Cerebellar cortex (tissue), 1 donor: ENCODE results near the gene KRT79.
A peak's percentile ranks its signal among the peaks of the same experiment; 100 is the strongest.
"Not testable (repeated sequence)": the region's sequence is repeated elsewhere in the genome, so short reads cannot be mapped to it uniquely, and the experiment has no call there.

Experiments
- DNase-seq: peaks from one replicate; pipeline ENCODE4 v3.0.0-alpha.2; 2015; ENCODE audit warnings: low spot score

Gene KRT79

DNA sequence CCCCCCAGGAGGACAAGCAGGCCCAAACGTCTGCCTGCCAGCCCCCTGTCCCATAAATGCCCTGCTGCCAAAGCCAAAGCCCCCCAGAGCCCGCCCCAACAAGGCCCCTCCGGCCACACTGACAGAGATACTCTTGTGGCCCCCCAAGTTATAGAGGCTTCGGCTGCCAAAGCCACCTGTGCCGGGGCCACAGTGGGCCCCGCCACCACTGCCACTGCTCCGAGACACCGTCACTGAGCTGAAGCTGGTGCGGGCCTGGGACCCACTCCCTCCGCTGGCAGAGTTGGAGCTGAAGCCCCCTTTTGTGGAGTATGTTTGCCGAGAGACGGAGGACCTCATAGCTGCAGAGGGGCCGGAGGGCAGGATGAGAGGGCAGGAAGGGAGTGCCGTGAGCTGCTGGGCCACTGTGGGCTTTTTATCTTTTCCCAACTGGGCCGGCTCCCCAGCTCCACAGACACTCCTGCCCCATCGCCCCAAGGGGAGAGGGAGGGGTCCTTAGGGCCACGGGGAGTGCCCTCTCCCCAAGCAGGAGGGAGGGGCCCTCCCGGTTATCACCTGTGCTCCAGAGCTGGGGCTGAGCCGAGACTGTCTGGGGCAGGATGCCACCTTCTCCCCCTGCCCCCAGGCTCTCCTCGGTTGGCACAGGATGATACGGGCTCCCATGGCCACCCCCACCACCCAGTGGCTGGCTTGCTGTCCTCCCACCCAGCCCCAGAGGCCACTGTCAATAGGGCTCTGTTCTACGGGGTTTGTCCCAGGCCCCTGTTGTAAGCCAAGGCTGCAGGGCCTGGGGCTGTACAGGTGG lies at the start of gene KRT79:
TSS of gene KRT79 (minus strand) at position 390 of the 805 bp plus-strand sequence. CDS start at position 339, 51 bp downstream.
- DNase-seq = no peak

DNA sequence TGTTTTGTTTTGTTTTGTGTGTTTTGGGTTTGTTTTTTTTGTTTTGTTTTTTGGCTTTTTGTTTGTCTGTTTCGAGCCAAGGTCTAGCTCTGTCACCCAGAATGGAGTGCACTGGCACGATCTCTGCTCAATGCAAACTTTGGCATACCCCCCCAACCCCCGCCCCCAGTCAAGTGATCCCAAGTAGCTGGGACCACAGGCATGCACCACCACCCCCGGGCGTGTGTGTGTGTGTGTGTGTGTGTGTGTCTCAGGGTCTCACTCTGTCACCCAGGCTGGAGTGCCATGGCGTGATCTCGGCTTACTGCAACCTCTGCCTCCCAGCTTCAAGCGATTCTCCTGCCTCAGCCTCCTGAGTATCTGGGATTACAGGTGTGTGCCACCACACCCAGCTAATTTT lies 46.4 kb upstream of the KRT79 start:
- DNase-seq = not testable (repeated sequence)

DNA sequence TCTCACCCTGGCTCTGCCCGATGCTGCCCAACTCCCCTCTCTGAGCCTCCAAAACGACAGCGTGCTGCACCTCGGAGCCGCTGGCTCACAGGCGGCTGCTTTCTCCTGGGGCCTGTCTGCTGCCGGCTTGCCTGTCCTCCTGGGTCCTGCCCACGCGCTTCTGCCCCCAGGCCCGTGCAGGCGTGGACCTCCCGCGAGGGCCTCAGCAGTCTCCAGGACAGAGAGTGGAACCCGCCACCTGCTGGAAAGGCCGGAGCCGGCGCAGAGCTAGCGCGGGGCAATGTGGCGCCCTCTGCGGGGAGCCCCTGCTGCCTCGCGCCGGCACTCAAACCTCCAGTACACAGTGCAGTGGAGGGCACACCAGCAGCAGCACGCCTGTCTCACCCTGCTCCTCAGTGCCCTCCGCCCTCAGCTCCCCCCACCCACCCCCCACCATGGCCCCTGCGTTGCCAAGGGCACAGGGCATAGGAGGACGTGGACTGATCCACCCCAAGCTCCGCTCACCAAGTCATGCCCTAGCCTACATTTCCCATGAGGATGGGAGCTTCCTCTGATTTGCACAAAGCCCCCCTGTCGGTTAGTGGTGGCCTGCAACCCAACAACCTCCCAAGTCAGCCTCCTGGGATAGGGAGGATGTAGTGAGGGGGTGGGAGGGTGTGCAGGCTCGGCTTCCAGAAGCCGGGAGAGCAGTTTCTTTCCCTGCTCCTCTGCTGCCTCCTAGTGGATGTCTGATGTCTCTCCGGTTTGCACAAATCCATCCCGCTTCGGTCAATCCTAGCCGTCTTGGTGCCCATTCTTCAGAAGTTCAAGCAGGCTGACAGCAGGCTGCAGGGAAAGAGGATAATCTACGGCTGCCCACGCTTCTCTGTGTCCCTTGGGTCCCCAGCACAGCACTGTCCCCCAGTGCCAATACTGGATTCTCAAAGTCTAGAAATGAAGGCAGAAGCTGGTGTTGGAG lies 45.6 kb upstream of the KRT79 start:
- peak; percentile 94 for DNase-seq

DNA sequence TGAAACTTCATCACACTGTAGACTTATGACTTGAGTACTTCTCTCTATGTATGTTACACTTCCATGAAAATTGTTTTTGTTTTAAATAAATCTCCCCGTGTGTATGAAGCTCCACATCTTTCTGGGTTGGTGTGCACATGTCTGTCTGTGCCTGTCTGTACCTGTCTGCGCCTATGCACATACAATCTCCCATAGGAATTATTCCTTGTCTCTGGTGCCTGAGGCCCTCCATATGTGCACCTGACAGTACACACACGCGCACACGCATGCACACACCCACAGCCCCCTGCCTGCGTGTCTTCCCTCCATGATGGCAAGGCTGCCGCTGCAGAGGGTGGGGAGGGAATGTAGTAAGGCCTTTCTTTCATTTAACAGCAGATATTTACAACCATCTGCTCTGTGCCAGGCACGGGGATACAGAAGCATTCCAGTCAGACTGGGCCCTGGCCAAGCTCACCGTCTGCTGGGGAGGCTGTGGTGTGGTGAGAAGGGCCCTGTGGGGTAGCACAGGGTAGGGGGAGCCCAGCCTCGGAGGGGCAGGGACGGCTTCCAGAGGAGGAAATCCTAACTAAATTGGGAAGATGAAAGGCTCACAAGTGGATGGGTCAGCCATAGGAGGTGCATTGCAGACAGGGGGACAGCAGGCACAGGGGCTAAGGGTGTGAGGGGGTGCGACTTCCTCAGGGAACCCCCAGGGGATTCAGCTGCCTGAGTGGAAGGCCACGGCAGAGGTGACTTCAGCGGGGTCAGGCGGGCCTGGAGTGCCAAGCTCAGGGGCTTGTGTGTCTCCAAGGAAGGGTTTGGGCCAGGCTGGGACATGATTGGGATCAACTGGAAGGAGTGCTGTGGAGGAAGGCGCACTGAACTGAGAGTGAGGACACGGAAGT lies 44.6 kb upstream of the KRT79 start:
- no peak for DNase-seq

DNA sequence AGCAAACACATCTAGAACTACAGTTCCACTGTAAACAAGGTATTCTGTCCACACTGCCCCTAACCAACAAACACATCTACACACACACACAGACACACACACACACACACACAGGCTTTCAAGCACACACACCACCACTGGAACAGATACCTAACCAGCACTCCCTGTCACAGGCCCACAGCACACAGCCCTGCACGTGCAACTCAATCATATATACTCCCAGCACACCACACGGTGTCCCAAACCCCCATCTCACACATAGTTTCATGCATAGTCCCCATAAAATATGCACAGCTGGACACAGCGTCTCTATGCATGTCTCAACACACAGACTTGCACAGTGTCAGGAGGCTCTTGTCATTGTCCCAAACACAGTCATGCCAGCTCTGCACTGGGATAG lies 43.1 kb upstream of the KRT79 start:
- no peak for DNase-seq

DNA sequence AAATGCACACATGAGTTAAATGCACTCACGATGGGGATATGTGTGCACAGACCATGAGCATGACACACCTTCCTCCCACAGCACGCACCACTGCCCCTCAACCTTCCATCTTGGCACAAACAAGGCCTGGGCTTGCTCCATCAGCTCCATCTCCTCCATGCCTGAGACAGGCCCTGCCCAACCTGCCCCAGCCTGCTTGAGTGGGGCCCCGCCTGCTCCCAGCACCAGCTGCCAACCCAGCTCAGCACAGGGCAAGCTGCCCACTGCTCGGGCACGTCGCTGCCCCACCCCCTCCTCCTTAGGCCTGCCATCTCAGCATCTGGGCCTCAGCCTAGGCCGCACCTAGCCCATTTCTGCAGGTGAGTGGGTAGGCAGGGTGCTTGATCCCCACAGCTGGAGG lies 42.3 kb upstream of the KRT79 start:
- DNase-seq = no peak

DNA sequence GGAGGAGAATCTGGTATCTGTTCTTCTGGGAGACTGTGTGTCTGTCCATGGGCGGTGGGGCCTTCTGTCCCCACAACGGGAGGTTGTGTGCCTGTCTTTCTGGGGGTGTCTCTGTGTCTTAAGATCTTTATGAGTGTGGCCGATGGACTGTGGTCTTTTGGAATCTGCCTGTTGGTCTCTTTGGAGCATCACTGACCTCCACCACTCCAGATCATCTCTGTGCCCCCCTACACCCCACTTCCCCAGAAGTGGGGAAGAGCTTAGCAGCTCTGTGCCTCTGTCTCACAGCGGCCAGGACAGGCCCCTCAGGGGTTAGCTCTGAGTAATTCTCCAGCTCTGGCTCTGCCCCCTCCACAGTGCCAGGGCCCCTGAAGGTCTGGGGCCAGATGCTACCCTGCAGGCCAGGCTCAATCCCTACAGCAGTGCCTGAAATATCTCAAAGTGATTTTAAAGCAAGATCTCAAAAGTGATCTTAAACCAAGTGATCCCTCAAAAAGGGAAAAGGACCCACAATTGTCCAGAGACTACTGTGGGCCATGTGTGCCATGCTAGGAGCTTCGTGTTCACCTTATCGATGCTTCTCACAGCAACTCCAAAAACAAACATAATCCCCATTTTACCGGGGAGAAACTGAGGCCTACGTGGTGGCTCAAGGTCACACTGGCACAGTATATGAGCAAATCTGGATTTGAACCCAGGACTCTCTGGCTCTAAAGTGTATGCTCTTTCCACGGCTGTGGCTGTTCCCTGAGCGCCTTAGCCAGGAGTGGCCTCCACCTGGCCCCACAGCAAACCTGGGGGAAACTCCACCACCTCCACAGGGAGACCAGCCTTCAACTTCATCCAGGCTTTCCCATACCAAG lies 40.7 kb upstream of the KRT79 start:
- DNase-seq = no peak

DNA sequence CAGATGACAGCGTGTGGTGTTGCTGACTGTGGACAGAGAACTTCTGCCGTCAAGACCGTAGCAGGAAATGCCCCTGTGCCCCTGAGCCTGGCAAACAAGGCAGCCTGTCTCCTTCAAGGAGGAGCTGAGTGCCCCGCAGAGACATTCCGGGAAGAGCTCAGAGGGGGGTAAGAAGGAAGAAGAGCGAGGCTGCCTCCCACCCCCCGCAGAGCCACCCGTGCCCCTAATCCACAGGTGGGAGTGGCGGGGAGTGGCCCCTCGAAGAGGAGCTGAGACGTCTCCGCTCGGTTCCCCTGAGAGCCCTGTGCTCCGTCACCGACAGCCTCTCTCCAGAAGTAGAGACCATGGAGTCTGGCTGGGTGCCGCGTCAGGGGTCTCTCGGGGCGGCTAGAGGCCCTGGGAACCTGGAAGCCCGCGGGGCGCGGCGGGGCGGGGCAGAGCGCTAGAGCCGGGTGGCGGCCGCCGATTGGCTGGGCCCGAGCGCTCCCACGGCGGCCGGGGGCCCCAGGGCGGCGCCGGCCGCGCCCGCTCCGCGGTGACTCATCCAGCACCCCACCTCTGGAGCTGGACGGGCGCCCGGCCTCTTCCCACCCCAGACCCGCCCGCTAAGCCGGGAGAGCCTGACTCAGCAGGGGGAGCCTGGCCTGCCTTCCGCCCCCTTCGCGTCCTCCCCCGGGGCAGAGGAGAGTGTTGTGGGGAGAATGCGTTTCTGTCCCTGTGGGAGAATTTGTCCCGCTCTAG lies 39.9 kb upstream of the KRT79 start:
- no peak for DNase-seq

DNA sequence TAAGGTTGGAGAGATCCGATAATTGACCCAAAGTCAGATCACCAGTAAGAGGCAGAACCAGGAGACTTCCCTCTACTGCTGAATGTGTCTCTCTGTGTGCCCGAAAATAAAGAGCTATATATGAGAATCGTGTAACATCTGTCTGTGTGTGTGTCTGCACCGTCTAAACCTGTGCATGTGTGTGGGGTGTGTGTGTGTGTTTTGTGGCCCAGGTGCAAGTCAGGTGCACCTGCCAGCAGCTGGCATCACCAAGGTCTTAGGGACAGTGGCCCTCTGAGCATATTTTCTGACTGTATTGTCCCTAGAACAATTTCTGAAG lies 39.4 kb upstream of the KRT79 start:
- DNase-seq = no peak

DNA sequence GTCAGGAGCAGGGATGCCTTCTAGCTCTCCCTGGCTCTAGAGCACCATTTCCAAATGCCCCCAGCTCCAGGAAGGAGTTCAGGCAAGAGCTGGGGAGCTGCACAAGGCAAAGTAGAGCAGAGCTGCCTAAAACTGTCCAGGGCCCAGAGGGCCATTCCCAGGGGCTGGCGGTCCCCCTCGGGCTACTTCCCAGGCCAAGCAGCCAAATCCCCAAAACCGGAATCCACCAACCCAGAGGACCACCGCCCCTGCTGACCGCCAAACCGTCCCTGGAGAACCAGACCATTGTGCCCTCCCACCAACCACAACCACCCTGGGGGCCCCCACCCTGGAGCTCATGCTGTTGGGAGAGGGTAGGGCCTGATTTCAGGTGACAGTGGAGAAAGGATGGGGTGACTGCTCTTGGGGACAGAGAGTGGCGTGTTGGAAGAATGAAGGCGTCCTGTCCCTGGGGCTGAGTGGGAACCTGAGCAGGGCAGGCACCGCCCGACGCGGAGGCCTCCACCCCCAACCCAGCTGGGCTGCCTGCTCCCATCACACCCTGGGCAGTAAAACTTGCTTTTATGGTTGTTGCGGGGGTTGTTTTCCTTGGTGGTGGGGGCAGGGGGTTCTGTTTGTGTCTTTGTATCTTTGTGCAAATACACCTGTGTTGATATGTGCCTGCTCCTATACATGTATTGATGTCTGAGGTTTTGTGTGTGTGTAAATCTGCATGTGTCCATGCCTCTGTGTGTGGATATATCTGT lies 38.7 kb upstream of the KRT79 start:
- no peak for DNase-seq

DNA sequence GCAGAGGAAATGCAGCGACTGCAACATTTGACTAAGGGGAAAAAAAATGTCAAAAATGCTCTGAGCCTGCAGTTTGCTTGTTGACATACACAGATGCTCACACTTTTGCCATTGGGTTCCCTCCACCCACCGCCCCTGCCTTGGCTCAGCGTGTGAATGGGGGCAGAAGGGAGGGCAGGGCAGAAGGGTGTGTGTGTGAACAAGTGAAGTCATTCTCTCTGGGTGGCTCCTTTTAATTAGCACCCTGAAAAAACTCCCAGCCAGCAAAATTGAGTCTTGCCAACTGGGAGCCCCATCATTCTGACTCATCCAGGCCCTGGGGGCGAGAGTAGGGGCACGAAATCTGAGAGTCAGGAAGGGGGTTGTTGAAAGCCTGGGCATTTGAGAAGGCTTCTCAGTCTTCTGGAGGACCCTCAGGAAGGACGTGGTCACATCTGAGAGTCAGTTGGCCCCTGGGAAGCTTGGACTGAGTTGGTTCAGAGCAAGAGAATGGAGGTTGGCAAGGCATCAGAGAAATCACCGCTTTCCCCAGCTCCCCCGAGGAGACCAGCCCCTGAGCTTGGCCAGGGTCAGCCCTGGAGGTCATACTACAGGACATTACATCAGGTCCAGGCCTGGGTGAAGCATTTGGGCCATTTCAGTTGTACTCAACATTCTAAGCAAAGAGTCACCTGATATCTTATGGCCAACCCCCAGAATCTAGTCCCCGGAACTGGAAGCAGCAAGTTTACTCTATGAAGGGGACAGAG lies 37.4 kb upstream of the KRT79 start:
- DNase-seq = no peak

DNA sequence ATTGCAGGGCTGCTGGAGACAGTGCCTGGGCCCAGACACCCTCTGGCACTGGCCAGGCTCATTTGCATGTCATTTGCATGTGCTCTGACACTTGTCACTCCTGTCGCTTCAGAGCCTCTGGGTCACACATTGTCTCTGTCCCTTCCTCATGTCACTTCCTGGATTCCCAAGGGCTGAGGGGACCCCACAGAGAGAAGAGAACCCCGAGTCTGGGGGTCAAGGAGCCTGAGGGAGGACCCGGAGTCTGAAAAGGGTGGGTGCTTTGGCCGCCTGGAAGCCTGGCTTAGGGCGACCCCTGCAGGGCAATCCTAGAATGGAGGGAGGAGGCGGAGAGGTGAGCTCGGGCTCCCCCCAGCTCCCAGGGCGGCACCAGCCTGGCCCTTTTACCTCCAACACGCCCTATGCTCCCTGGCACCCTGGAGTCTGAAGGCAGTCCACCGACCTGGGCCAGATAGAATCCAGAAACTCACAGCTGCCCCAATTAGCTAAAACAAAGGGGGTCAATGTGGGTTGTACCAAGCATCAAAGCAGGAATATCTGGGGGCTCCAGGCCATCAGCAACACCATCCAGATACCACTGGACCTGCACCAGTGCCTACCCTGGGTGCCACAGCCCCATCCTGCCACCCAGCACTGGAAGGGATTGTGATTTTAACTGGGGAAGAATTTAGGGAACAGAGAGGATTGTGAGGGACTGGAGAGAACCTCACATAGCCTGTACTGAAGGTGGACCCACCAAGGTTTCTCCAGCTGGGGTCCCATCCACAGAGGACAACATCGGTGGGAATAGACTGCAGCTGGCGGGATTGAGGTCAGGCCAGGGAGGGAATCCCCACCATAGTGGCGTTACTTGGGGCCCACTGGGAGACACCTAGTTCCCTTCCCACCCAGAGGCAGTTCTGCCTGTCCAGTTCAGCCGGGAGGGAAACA lies 36.5 kb upstream of the KRT79 start:
- peak; percentile 41 for DNase-seq

DNA sequence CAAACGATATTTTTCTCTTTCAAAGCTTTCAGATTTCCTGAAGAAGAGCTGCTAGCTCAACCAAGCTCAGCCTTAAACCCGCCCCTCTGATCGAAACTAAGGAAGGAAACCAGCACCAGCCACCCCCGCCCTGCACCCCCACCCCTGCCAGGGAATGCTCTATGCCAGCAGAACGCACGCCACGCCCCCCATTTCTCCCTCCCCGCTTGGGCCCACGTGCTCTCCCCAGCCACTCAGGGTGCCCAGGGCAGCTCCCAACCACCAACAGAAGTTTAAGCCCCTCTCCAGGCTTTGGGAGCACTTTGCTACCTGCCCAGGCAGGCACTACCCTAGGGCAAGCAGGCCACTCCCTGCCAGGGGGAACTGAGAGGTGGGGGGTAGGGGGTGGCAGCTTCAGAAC lies 33.5 kb upstream of the KRT79 start:
- DNase-seq = no peak

DNA sequence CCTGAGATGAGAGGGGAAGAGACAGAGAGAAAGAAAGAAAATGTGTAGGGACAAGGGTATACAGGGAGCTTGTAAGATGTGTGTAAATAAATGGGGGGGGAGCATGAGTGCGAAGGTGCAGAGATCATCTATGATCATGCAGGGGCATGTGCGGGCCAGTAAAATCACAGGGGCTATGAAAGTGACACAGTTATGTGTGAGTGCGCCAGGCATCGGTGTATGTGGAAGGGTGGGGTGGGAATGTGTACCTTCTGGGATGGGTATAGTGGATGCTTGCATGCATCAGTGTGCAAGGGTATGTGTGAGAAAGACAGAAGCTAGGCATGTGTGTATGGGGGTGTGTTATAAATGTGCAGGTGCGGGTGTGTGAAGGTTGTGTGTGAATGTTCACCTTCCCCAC lies 33.0 kb upstream of the KRT79 start:
- DNase-seq = no peak

DNA sequence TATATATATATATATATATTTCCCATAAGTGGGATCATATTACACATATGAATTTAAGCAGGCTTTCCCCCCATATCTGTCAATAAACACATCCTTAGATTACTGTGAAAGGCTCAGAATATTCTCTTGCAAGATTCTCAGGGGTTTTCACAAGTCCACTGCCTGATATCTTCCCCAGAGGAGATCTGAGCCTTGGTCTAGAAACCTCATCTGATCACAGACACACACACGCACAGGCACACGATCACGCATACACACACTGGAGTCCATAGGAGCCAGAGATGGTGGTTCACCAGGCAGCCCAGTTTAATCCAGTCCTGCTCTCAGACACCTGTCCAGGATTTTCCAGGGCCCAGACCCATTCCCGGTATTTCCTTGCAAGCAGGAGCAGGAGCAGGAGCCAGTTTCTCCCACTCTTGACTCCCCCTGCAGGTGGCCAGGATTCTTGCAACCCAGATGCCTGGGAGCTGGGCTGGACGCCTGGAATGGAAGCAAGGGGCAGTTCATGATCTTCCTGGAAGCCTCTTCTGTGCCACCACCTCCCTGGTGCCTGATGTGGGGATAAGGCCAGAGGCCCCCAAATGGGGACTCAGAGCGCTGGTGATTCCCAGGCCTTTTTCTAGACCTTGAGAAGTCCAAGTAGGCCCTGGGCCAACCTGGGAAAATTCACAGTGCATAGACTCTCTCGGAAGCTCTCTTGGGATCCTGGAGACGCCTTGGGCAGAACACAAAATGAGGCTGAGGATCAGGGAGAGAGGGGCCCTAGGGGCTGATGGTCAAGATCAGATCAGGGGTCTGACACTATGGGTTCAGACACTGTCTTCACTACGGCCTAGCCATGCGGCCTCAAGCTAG lies 31.2 kb upstream of the KRT79 start:
- peak; percentile 66 for DNase-seq

DNA sequence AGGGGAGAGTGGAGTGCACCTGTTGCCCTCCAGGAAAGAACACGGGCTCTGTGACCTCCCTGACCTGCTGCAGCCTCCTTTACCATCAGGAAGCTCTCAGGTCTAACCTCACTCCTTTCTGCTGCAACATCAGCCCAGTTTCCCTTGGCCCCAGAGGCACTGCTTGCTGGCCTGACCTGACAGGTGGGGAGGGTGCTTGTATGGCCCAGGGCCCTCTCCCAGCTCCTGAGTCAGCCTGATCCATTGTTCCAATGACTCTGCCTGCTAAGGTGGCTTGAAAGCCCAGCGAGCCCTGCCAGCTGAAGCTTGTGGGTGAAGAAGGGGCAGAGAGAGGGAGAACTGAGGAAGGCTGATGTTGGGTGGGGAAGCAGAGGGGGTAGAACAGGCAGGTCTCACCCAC lies 27.9 kb upstream of the KRT79 start:
- no peak for DNase-seq

DNA sequence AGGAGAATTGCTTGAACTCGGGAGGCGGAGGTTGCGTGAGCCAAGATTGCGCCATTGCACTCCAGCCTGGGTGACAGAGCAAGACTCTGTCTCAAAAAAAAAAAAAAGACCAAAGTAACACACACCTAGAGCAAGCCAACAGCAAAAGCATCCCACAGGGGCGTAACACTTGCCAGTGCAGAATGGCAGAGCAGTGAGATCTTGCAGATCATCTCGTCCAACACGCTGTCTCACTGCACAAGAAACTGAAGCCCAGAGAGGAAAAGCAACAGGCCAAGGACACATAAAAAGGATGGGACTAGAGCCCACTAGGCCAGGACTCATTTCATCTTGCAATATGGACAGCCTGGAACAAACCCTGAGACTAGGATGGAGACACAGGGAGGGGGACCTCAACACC lies 27.4 kb upstream of the KRT79 start:
- no peak for DNase-seq
